SK-N-SH treated with all-trans-retinoic acid at 6 μM for 48 hours (cell line): ENCODE results near the gene SLC40A1.

ENCODE experiments used
- ATAC-seq: fragments of 200-7000 bp; cut with Tn5 transposase; 3 replicates; pipeline ENCODE4 v1.9.1; 2020; ENCODE audit warnings: mild to moderate bottlenecking, moderate library complexity
- ARNTL ChIP-seq: fragments of 450-650 bp; formaldehyde crosslinking; IDR thresholded peaks from 2 replicates; pipeline ENCODE4 v1.5.0; 2020; ENCODE audit warnings: low read depth, mild to moderate bottlenecking, moderate library complexity, borderline replicate concordance
- BACH2 ChIP-seq: fragments of 250-450 bp; sonication (Bioruptor Pico); IDR thresholded peaks from 2 replicates; pipeline ENCODE4 v1.9.0; 2021; ENCODE audit warnings: mild to moderate bottlenecking, borderline replicate concordance
- CREB5 ChIP-seq: fragments of 250-450 bp; sonication (Bioruptor Pico); IDR thresholded peaks from 2 replicates; pipeline ENCODE4 v1.5.1; 2020; ENCODE audit warnings: low read depth, mild to moderate bottlenecking, moderate library complexity
- CSDC2 ChIP-seq: fragments of 250-450 bp; sonication (Bioruptor Pico); IDR thresholded peaks from 2 replicates; pipeline ENCODE4 v1.5.0; 2020; ENCODE audit warnings: mild to moderate bottlenecking, moderate library complexity
- CSRNP3 ChIP-seq: fragments of 250-450 bp; sonication (Bioruptor Pico); IDR thresholded peaks from 2 replicates; pipeline ENCODE4 v1.5.1; 2021; ENCODE audit warnings: mild to moderate bottlenecking, moderate library complexity
- ESRRG ChIP-seq: fragments of 250-450 bp; sonication (Bioruptor Pico); IDR thresholded peaks from 2 replicates; pipeline ENCODE4 v1.6.1; 2021; ENCODE audit warnings: mild to moderate bottlenecking
- GLIS3 ChIP-seq: fragments of 250-450 bp; sonication (Bioruptor Pico); IDR thresholded peaks from 2 replicates; pipeline ENCODE4 v1.5.0; 2020; ENCODE audit warnings: mild to moderate bottlenecking, moderate library complexity
- ISL1 ChIP-seq: fragments of 250-450 bp; sonication (Bioruptor Pico); IDR thresholded peaks from 2 replicates; pipeline ENCODE4 v2.1.2; 2022; ENCODE audit warnings: mild to moderate bottlenecking, moderate library complexity
- OSR1 ChIP-seq: fragments of 250-450 bp; sonication (Bioruptor Pico); IDR thresholded peaks from 2 replicates; pipeline ENCODE4 v1.8.0; 2022; ENCODE audit warnings: moderate library complexity, mild to moderate bottlenecking, inconsistent platforms
- PATZ1 ChIP-seq: fragments of 250-450 bp; sonication (Bioruptor Pico); IDR thresholded peaks from 2 replicates; pipeline ENCODE4 v1.8.0; 2020; ENCODE audit warnings: mild to moderate bottlenecking, moderate library complexity, borderline replicate concordance
- POU6F1 ChIP-seq: fragments of 250-450 bp; sonication (Bioruptor Pico); IDR thresholded peaks from 2 replicates; pipeline ENCODE4 v1.8.0; 2021; ENCODE audit warnings: low read depth, mild to moderate bottlenecking, moderate library complexity, borderline replicate concordance
- PPARA ChIP-seq: fragments of 250-450 bp; sonication (Bioruptor Pico); IDR thresholded peaks from 2 replicates; pipeline ENCODE4 v1.5.0; 2020; ENCODE audit warnings: mild to moderate bottlenecking, borderline replicate concordance
- RARB ChIP-seq: fragments of 250-450 bp; sonication (Bioruptor Pico); IDR thresholded peaks from 2 replicates; pipeline ENCODE4 v1.8.0; 2021; ENCODE audit warnings: mild to moderate bottlenecking, moderate library complexity
- SNAI2 ChIP-seq: fragments of 250-450 bp; sonication (Bioruptor Pico); IDR thresholded peaks from 2 replicates; pipeline ENCODE4 v1.5.0; 2020; ENCODE audit warnings: mild to moderate bottlenecking, moderate library complexity
- TCF4 ChIP-seq: fragments of 250-450 bp; sonication (Bioruptor Pico); IDR thresholded peaks from 2 replicates; pipeline ENCODE4 v1.8.0; 2021; ENCODE audit warnings: mild to moderate bottlenecking, moderate library complexity, borderline replicate concordance
- TOX ChIP-seq: fragments of 250-450 bp; sonication (Bioruptor Pico); IDR thresholded peaks from 2 replicates; pipeline ENCODE4 v1.8.0; 2021; ENCODE audit warnings: mild to moderate bottlenecking, moderate library complexity, borderline replicate concordance
- TSHZ2 ChIP-seq: fragments of 250-450 bp; sonication (Bioruptor Pico); IDR thresholded peaks from 2 replicates; pipeline ENCODE4 v1.5.0; 2020; ENCODE audit warnings: mild to moderate bottlenecking, moderate library complexity
- ZC3H10 ChIP-seq: fragments of 250-450 bp; sonication (Bioruptor Pico); IDR thresholded peaks from 2 replicates; pipeline ENCODE4 v1.5.1; 2021; ENCODE audit warnings: mild to moderate bottlenecking, moderate library complexity
- ZFP3 ChIP-seq: fragments of 250-450 bp; sonication (Bioruptor Pico); IDR thresholded peaks from 2 replicates; pipeline ENCODE4 v1.5.0; 2020; ENCODE audit warnings: mild to moderate bottlenecking, moderate library complexity
- ZFP30 ChIP-seq: fragments of 450-650 bp; formaldehyde crosslinking; IDR thresholded peaks from 2 replicates; pipeline ENCODE4 v1.5.0; 2022; ENCODE audit warnings: mild to moderate bottlenecking, moderate library complexity
- ZNF565 ChIP-seq: fragments of 450-650 bp; formaldehyde crosslinking; conservative IDR thresholded peaks from 2 replicates; pipeline ENCODE4 v1.5.0; 2020; ENCODE audit warnings: low read depth, mild to moderate bottlenecking, moderate library complexity
- ZNF70 ChIP-seq: fragments of 450-650 bp; formaldehyde crosslinking; IDR thresholded peaks from 2 replicates; pipeline ENCODE4 v1.5.0; 2020; ENCODE audit warnings: mild to moderate bottlenecking, moderate library complexity
- ZNF8 ChIP-seq: fragments of 450-650 bp; formaldehyde crosslinking; IDR thresholded peaks from 2 replicates; pipeline ENCODE4 v1.5.0; 2020; ENCODE audit warnings: mild to moderate bottlenecking, moderate library complexity

Gene SLC40A1

GRCh38 chr2:189627789-189628188 is 47.2 kb upstream of the SLC40A1 start (continued):
- TF ChIP-seq PATZ1 (CRISPR knock-in tag) (no peak), ARNTL (CRISPR knock-in tag) (no peak), TCF4 (CRISPR knock-in tag) (no peak), TOX (CRISPR knock-in tag) (no peak), ZNF70 (CRISPR knock-in tag) (no peak), ZNF8 (CRISPR knock-in tag) (no peak), CSDC2 (CRISPR knock-in tag) (no peak), GLIS3 (CRISPR knock-in tag) (no peak), OSR1 (no peak), ZC3H10 (CRISPR knock-in tag) (no peak), BACH2 (no peak), RARB (CRISPR knock-in tag) (no peak), SNAI2 (CRISPR knock-in tag) (no peak)

- ATAC-seq, result no peak
- TF ChIP-seq ESRRG (no peak), PPARA (CRISPR knock-in tag) (no peak), OSR1 (no peak), CSRNP3 (CRISPR knock-in tag) (no peak), ZFP3 (CRISPR knock-in tag) (no peak), SNAI2 (CRISPR knock-in tag) (no peak), ISL1 (CRISPR knock-in tag) (no peak), TSHZ2 (CRISPR knock-in tag) (no peak), POU6F1 (no peak), ARNTL (CRISPR knock-in tag) (no peak), RARB (CRISPR knock-in tag) (no peak), ZFP30 (no peak), ZNF8 (CRISPR knock-in tag) (no peak), CREB5 (CRISPR knock-in tag) (no peak), TOX (CRISPR knock-in tag) (no peak), PATZ1 (CRISPR knock-in tag) (no peak), ZNF565 (no peak), BACH2 (no peak)
These were observed 45.0 kb upstream of the SLC40A1 start for GRCh38 chr2:189625636-189626035.
